Caki2 (cell line): ENCODE measurements around the gene BATF3. TPM values are rescaled to one million over a fixed set of nuclear protein-coding genes. Genes with fewer than 3 reads are reported as not detected.
"Not testable (repeated sequence)": the region's sequence is repeated elsewhere in the genome, so short reads cannot be mapped to it uniquely, and the experiment has no call there.

Experiments used
- DNase-seq: peaks from one replicate; pipeline ENCODE4 v3.0.0-alpha.2; 2015; ENCODE audit warnings: low read depth
- in situ Hi-C: cut with HindIII; loops from 2 replicates; pipeline ENCODE4 v1.10.0; 2016; ENCODE audit warnings: low sequenced_read_pairs, low pct_unique_long_range_greater_than_20kb, mixed read lengths
- total RNA-seq: library from RNA; depleted of rRNA; stranded (reverse); fragments of >200 nt; shearing (Covaris generic); gene quantifications from 2 replicates; pipeline ENCODE4 v1.2.3, GENCODE V29; 2014; ENCODE audit warnings: low replicate concordance

Gene BATF3
- total RNA-seq, 1 experiment from 2014 or later = 1.2 TPM

- in situ Hi-C loops = no loop called here
- DNase-seq = no peak
Measured at GRCh38 chr1:212712451-212713303, 13.0 kb upstream of the BATF3 start.

GRCh38 chr1:212711974-212712373 is 12.3 kb upstream of the BATF3 start:
- in situ Hi-C loops, DNase-seq: not testable (repeated sequence)

- DNase-seq = no peak
- in situ Hi-C loops = no loop called here
Measured at GRCh38 chr1:212710566-212710965, 10.9 kb upstream of the BATF3 start.

- no peak for DNase-seq
- in situ Hi-C loops = no loop called here
Measured at GRCh38 chr1:212703991-212704564, 4.4 kb upstream of the BATF3 start.

GRCh38 chr1:212702672-212703071 is 3.0 kb upstream of the BATF3 start:
- DNase-seq = no peak
- in situ Hi-C loops = no loop called here

GRCh38 chr1:212701910-212702309 is 2.3 kb upstream of the BATF3 start:
- in situ Hi-C loops = no loop called here
- no peak for DNase-seq

- in situ Hi-C loops = no loop called here
- DNase-seq = no peak
Measured at GRCh38 chr1:212700892-212701819, 1.5 kb upstream of the BATF3 start.

- DNase-seq = no peak
- in situ Hi-C loops = no loop called here
Measured at GRCh38 chr1:212700223-212700891, 717 bp upstream of the BATF3 start.

- in situ Hi-C loops = no loop called here
- peak; percentile 50 for DNase-seq
Measured at GRCh38 chr1:212699104-212699624, 476 bp downstream of the BATF3 start.

- in situ Hi-C loops = no loop called here
- DNase-seq = no peak
Measured at GRCh38 chr1:212698467-212699103, 1.1 kb downstream of the BATF3 start.

GRCh38 chr1:212696721-212697331 is 2.8 kb downstream of the BATF3 start:
- no peak for DNase-seq
- in situ Hi-C loops = no loop called here

- no peak for DNase-seq
- in situ Hi-C loops = no loop called here
Measured at GRCh38 chr1:212692774-212693644, 6.6 kb downstream of the BATF3 start.

GRCh38 chr1:212691561-212692071 is 8.0 kb downstream of the BATF3 start:
- in situ Hi-C loops = no loop called here
- DNase-seq = no peak

GRCh38 chr1:212690816-212691403 is 8.7 kb downstream of the BATF3 start:
- no peak for DNase-seq
- in situ Hi-C loops = no loop called here

- in situ Hi-C loops = no loop called here
- DNase-seq = no peak
Measured at GRCh38 chr1:212689758-212690529, 9.7 kb downstream of the BATF3 start.
